Peyer's patch (tissue), 4 donors: ENCODE results near the gene THBS1.
A peak's percentile ranks its signal among the peaks of the same experiment; 100 is the strongest.

Experiments
- CTCF ChIP-seq, 6 experiments: fragments of 450-650 bp in 4 of 6; fragments of 200-600 bp in 2 of 6; sonication (generic) in 1 of 6; IDR thresholded peaks; one replicate each; pipeline ENCODE4 v1.5.1; 2017 to 2019; ENCODE audit warnings: antibody characterized with exemption in 6 of 6, mild to moderate bottlenecking in 3 of 6, moderate library complexity in 1 of 6
- POLR2A ChIP-seq, 2 donors: fragments of 450-650 bp; IDR thresholded peaks; one replicate each; pipeline ENCODE4 v1.5.1; 2017; ENCODE audit warnings: antibody characterized with exemption in 2 of 2, mild to moderate bottlenecking in 2 of 2, moderate library complexity in 2 of 2

- TF ChIP-seq POLR2A (IDR thresholded peaks at IDR 0.05) = peak in 1 of 2 donors; percentile 29
- no peak for TF ChIP-seq CTCF (IDR thresholded peaks at IDR 0.05)
These were observed 48.5 kb downstream of the THBS1 start for GRCh38 chr15:39629371-39629770.
